Activated T-cell treated with anti-CD3 and anti-CD28 coated beads for 1 hour (primary cell): Measurements from ENCODE around the gene IRGM.
"Not testable (repeated sequence)": the region's sequence is repeated elsewhere in the genome, so short reads cannot be mapped to it uniquely, and the experiment has no call there.

ENCODE experiments used
- DNase-seq: peaks from one replicate; pipeline ENCODE4 v3.0.0-alpha.2; 2020; ENCODE audit warnings: low read depth

Gene IRGM, protein sequence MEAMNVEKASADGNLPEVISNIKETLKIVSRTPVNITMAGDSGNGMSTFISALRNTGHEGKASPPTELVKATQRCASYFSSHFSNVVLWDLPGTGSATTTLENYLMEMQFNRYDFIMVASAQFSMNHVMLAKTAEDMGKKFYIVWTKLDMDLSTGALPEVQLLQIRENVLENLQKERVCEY

DNA sequence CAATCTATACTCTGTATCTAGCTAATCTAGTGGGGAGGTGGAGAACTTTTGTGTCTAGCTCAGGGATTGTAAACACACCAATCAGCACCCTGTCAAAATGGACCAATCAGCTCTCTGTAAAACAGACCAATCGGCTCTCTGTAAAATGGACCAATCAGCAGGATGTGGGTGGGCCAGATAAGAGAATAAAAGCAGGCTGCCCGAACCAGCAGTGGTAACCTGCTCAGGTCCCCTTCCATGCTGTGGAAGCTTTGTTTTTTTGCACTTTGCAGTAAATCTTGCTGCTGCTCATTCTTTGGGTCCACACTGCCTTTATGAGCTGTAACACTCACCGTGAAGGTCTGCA is at the start of gene IRGM:
Gene IRGM (plus strand): TSS at position 214 of the 346 bp plus-strand sequence. CDS start 1,603 bp downstream, outside the sequence.
- DNase-seq: not testable (repeated sequence)

GRCh38 chr5:150797384-150797783 is 48.9 kb upstream of the IRGM start:
- DNase-seq: no peak

DNA sequence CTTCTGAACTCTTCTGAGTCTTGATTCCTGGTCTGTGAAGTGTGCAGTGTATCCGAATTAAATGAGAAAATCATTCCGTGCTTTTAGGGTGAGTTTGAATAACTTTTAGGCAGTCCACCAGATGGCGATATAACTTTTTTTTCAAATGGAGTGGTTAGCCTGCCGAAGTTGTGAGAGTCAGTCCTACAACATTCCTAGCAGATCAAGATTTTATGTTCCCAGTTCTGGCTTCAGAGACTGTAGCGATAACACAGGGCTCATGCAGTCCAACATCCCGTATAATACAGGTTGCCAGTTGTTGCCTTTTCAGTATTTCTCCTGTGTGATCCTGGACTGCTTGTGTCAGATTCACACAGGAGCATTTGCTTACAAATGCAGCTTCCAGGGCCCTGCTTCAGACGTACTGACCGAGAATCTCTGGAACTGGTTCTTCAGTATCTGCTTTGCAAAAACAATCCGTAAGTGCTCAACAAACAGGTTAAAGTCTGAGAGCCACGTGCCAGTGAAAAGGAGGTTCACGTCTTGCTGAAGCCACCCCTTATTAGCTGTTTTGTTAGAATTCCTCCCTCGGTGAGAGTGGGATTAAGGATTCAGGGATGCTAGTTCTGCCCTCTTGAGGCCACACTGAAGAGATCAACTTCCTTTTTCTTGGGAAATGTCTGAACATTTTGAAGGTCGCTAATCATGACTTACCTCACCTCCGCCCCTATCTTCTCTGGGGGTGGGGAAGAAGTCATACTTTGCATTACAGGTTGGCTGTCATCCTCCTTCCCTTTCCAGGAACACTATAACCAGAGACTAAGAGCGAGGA is 45.0 kb upstream of the IRGM start:
- no peak for DNase-seq

DNA sequence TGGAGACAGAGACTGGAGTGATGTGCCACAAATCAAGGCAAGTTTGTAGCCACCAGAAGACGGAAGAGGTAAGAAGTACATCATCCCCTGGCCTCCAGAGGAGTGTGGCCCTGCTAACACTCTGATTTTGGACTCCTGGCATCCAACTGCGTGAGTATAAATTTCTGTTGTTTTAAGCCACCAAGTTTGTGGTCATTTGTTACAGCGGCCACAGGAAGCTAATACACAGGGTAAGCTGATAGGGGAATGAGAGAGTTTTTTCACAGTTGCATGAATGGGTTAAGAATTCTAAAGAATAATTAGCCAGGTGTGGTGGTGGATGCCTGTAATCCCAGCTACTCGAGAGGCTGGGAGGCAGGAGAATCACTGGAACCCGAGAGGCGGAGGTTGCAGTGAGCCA is 41.9 kb upstream of the IRGM start:
- no peak for DNase-seq

- DNase-seq: no peak
Measured at GRCh38 chr5:150809363-150809762, 37.0 kb upstream of the IRGM start.

GRCh38 chr5:150815010-150815409 is 31.3 kb upstream of the IRGM start:
- DNase-seq: no peak

GRCh38 chr5:150816946-150817345 is 29.4 kb upstream of the IRGM start:
- DNase-seq: no peak

DNA sequence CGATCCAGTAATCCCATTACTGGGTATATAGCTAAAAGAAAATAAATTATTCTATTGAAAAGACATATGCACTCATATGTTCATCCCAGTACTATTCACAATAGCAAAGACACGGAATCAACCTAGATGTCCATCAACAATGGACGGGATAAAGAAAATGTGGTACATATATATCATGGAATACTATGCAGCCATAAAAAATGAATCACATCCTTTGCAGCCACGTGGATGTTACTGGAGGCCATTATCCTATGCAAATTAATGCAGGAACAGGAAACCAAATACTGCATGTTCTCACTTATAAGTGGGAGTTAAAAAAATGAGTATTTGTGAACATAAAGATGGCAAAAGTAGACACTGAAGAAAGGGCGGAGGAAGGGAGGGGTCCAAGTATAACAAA is 16.6 kb upstream of the IRGM start:
- DNase-seq: no peak

DNA sequence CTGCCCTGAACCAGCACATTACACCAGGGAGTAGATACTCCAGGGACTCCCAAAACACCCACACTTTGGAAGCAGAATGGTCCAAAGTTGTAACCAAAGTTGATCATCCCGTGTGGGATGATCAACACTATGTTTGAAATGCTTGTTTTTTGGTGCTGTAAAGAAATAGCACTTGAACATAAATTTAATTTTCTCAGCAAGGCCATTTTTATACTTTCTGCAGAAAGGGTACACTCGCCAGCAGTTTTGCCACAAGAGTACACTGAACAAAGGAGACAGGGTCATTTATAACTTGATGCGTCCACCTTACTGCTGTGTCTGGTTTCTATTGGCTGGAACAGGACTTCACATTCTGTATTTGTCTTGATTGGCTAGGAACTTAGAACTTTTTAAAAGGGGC is 14.5 kb upstream of the IRGM start:
- DNase-seq: not testable (repeated sequence)

DNA sequence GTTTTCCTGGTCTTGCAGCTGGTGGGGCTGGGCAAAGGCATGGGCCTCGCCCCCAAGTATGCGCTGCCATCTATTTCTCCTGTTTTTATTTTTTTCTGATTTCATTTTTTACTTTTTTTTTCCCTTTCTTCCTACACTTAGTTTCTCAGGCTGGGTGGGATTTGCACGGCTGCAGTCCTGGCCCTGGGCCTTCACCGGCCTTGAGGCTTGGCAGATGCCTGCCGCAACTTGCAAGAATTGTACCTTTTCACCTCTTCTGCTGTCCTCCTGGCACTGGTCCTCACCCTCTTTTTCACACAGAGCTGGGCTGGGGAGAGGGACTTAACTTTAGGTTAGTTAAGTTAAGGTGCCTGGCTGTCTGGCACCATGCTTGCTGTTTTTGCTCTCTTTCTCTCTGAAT is 10.3 kb upstream of the IRGM start:
- no peak for DNase-seq

DNA sequence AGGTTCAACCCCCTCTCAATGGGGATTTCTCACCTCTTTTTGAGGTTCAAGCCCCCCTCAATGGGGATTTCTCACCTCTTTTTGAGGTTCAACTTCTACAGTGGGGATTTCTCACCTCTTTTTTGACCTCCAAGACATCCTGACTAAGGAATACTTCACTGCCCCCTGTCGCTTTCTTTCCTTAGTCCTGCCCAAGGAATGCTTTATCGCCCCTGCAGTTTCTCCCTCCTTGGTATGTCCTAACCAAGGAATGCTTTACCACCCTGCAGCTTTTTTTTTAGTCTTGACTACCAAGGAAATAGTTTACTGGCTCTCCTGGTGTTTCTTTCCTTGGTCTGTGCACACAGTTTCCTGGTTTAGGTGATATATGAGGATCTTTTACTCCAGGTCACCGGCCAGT is 9.6 kb upstream of the IRGM start:
- DNase-seq: no peak

GRCh38 chr5:150845185-150845859 is 999 bp upstream of the IRGM start:
- DNase-seq: not testable (repeated sequence)

- peak; percentile 31 for DNase-seq
Measured at GRCh38 chr5:150846654-150847333, 473 bp downstream of the IRGM start.

GRCh38 chr5:150847334-150847695 is 994 bp downstream of the IRGM start:
- no peak for DNase-seq

DNA sequence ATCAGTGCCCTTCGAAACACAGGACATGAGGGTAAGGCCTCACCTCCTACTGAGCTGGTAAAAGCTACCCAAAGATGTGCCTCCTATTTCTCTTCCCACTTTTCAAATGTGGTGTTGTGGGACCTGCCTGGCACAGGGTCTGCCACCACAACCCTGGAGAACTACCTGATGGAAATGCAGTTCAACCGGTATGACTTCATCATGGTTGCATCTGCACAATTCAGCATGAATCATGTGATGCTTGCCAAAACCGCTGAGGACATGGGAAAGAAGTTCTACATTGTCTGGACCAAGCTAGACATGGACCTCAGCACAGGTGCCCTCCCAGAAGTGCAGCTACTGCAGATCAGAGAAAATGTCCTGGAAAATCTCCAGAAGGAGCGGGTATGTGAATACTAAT is 1.9 kb downstream of the IRGM start:
- no peak for DNase-seq

DNA sequence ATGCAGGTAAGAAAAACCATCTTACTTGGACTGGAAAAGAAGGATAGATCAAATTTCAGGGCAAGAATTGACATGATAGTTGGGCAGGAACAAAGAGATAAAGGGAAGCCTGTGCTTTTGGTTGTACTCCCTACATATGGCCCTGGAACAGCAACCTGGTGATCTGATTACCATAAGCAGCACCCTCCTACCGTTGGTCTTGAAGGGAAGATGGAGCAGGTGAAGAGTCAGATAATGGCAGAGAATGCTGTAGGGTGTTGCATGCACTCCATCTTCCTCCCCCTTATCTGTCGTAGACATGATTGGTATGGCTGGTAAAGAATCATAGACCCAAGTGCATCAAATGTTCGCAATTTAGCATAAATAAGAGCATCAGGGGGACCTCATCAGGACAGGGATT is 4.7 kb downstream of the IRGM start:
- DNase-seq: no peak

DNA sequence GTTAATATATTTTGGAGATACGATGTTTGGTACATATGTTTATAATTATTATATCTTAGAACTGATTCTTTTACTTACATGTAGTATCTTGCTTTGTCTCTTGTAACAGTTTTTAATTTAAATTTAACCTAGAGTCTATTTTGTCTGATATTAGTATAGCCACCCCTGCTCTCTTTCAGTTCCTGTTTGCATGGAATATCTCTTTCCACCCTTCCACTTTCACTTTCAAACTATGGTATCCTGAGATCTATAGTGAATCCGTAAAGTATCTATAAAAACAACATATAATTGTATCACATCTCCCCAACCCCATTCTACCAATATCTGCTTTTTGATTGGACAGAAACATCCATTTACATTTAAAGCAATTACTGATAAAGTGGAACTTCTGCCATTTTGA is 7.2 kb downstream of the IRGM start:
- no peak for DNase-seq

GRCh38 chr5:150856700-150857099 is 10.4 kb downstream of the IRGM start:
- DNase-seq: not testable (repeated sequence)

GRCh38 chr5:150860246-150860821 is 14.0 kb downstream of the IRGM start:
- DNase-seq: no peak

- no peak for DNase-seq
Measured at GRCh38 chr5:150862070-150862469, 15.7 kb downstream of the IRGM start.

- DNase-seq: no peak
Measured at GRCh38 chr5:150879358-150879757, 33.0 kb downstream of the IRGM start.
